Retina (tissue), 1 donor: ENCODE measurements around the gene BTBD9.
"Not testable (repeated sequence)": the region's sequence is repeated elsewhere in the genome, so short reads cannot be mapped to it uniquely, and the experiment has no call there.

Source experiments
- DNase-seq: peaks from one replicate; pipeline ENCODE4 v3.0.0-alpha.2; 2016

Gene BTBD9

DNA sequence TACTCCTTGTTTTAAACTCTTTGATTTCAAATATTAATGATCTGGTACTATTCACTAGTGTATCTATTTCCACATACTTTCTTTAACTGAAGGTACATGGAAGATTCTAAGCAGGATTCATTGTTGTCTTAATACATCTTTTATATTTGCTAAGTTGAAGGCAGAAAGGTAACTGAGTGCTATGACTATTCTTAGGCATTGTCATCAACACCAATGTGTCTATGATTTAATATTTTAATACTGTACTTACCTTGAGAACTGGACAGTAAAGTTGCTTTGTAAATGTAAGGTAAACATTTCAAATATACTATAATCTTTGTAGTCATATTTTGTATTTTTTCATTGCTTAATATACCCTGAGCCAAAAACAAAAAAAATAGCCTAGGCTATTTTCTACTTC lies 8.9 kb upstream of the BTBD9 start:
- DNase-seq, result no peak

- no peak for DNase-seq
Observed at GRCh38 chr6:38646166-38646878, 6.6 kb upstream of the BTBD9 start.

- no peak for DNase-seq
Observed at GRCh38 chr6:38644951-38645350, 5.2 kb upstream of the BTBD9 start.

DNA sequence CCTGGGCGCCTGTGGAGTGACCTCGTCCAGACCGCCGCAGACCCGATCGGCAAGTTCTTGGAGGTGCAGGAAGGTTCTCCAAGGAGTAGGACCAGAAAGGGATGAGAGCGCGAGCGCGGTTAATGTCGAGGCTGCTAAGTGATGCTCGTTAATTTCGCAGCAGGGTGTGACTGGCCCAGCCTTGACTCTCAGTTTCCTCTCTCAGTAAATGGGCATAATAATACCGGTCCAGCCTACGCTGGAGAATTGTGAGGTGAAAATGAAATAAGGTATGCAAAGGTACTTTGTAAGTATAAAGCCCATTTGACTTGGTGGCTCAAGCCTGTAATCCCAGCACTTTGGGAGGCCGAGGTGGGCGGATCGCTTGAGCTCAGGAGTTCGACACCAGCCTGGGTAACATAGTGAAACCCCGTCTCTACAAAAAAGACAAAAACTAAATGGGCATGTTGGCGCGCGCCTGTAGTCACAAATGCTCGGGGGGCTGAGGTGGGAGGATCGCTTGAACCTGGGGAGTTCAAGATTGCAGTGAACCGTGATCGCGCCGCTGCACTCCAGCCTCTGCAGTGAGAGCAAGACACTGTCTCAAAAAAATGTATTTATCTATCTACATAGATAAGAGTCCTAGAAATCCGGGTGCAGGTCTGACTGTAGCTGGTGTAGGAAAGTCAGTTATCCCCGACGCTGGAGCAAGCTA lies 634 bp upstream of the BTBD9 start:
- no peak for DNase-seq

DNA sequence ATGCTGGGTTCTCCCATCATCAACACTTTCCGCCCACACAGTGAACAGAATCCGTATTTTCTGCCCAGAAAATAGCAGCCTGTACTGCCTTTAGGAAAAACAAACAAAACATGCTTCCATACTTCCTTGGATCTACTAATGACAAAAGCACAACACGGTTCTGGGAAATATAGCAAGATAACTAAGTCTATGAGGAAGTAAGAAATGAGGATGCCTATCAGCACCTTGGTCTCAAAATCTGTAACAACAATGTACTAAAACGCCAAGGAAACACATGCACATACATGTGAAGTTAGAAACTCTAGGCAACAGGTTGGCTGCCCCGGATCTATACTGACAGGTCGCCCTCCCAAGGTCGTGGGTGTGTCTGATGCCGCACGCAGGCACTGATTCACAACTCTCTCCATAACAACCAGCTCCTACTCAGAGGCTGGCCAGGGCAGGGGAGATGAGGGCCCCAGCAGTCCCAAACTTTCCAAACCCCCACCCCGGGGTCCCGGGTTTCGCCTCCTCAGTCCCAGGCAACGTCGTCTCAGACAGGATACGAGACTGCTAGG lies 710 bp downstream of the BTBD9 start:
- DNase-seq, result no peak

GRCh38 chr6:38637756-38638155 lies 2.0 kb downstream of the BTBD9 start:
- DNase-seq, result no peak

DNA sequence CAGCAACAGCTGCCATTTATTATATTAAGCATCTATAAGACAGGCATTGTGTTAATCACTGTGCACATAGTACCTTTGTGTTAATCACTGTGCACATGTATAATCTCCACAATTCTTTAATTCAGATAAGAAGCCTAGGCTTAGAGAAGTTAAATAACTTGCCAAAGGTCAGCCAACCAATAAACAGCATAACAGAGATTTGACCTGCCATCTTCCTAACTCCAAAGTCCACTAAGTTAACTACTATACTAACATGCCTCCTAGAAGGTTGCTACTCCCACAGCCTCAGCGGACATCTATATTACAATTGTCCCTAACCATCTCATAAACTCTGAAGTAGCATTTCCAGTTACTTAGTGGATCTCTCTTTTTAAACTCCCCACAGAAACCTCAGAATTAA lies 3.7 kb downstream of the BTBD9 start:
- DNase-seq, result no peak

DNA sequence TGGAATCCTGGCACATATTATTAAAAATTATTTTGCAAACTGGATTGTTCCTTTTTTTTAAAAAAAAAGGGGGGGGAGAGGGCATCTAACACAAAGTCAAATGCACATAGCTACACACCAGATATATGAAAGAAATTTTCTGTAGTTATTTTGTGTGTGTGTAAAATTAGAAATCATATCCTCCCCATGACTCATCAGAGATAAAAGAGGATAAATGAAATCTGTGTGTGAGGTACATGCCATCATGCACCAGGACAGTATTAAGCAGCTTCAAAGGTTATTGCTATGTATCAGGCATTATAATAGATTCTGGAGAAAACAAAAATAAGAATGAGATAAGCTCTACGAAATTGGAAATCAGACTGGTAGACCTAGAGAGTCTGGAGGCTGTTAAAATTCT lies 5.2 kb downstream of the BTBD9 start:
- DNase-seq, result no peak

- DNase-seq, result no peak
Observed at GRCh38 chr6:38632490-38632889, 7.2 kb downstream of the BTBD9 start.

GRCh38 chr6:38631186-38631783 lies 8.4 kb downstream of the BTBD9 start:
- DNase-seq, result no peak

- no peak for DNase-seq
Observed at GRCh38 chr6:38625217-38625616, 14.5 kb downstream of the BTBD9 start.

DNA sequence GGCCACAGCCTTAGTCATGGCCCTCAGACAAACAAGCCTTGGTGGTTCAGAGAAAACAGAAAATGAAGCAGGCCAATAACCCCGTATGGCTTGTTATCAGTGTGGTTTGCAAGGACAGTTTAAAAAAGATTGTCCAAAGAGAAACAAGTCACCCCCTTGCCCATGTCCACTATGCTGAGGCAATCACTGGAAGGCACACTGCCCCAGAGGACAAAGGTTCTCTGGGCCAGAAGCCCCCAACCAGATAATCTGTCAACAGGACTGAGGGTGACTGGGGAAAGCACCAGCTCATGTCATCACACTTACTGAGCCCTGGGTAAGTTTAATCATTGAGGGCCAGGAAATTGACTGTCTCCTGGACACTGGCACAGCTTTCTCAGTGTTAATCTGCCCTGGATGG lies 20.4 kb downstream of the BTBD9 start:
- not testable (repeated sequence) for DNase-seq

DNA sequence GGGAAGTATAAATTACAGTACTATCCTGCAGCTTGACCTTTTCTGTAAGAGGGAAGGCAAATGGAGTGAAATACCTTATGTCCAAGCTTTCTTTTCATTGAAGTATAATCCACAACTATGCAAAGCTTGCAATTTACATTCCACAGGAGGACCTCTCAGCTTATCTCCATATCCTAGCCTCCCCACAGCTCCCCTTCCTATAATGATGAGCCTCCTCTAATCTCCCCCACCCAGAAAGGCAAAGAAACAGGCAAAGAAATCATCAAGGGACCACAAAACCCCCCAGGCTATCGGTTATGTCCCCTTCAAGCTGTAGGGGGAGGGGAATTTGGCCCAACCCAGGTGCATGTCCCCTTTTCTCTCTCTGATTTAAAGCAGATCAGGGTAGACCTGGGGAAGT lies 21.4 kb downstream of the BTBD9 start:
- DNase-seq, result not testable (repeated sequence)

GRCh38 chr6:38617856-38618255 lies 21.9 kb downstream of the BTBD9 start:
- no peak for DNase-seq

DNA sequence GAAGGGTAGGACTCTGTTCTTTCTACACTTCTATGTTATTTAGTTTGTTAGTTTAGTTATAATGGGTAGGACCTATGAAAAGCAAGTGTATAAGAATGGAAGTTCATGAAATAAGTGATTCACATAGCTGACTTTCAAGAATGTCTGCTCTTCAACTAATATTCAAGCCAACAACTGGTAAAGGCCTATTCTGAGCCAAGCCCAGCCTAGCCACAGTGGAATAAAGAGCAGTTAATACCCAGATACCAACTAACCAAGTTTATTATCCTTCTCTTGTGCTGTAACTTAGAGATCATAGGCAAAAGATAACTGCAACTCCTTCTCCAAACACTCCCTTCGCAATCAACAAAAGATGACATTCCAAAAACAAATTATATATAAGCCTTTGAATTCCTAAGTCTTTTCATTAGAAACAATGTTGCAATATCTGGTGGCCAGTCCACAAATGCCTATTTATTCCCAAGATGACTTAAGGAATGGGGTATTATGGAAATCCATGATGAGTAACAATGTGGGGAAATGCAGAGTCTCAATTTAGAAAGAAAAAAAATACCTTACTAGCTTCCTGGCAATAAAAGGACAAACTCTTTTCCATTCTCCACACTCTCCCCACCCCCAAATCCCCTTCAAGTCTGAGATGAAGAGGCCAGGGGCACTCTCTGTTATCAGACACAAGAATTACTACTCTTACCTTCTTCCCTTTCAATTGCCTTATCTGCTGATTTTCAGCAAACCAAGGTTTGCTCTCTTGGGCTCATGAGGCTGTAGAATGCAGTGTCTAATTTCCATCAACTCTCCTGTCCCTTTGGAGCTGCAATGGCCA lies 27.4 kb downstream of the BTBD9 start:
- no peak for DNase-seq

DNA sequence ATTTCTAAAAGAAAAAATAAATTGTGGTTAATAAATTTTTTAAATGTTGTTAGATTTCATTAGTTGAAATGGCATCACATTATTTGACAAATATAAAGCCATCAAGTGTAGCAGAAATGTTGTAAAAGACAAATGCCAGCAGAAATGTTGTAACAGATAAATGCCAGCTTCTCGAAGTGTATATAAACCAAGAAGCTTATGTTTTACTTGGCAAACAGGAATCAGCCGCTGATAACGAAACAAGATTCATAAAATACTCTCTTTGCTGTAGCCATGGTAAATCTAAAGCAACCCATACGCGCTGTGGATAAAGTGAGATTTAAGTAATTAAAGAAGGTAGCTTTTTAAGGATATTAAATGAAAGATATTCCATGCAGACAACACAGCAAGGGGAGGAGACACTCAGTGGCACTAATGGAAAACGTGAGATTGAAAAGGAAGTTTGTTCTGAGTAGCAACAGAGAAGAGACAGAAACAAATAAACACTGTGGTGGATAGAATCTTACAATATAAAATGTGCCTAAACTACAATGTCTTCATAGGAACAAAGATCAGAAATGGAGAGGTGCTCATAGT lies 29.6 kb downstream of the BTBD9 start:
- DNase-seq, result no peak

DNA sequence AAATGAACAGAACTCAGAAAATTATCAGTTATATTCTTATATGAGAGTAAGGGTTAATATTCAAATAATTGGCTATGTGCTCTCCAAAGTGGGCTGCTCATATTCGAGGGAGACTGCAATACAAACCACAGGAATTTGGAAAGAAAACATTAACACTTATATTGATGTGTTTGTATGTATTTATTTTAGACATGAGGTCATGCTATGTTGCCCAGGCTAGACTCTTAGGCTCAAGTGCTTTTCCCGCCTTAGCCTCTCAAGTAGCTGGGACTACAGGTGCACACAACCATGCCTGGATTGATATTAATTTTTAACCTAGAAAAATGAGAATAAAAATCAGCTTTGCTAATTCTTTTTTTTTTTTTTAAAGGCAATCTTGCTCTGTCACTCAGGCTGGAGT lies 35.0 kb downstream of the BTBD9 start:
- no peak for DNase-seq

DNA sequence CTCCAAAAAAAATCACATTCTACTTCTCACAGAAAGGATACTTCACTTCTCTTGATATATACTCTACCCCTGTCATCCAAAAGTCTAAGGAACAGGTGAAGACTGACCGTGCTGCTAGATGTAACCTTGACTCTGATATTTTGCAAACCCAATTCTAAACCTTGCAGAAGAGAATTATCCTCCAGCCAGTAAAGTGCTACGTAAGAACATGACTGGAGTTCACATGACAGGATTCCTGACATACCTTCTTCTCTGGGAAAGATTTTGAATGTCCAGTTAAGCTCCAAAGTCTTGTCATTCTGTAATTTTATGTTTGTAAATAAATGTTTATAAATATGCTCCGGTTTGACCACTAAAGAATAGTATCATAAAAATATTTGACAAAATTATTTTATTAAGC lies 35.8 kb downstream of the BTBD9 start:
- no peak for DNase-seq

GRCh38 chr6:38603496-38603895 lies 36.2 kb downstream of the BTBD9 start:
- DNase-seq, result no peak

- no peak for DNase-seq
Observed at GRCh38 chr6:38599966-38600550, 39.7 kb downstream of the BTBD9 start.

DNA sequence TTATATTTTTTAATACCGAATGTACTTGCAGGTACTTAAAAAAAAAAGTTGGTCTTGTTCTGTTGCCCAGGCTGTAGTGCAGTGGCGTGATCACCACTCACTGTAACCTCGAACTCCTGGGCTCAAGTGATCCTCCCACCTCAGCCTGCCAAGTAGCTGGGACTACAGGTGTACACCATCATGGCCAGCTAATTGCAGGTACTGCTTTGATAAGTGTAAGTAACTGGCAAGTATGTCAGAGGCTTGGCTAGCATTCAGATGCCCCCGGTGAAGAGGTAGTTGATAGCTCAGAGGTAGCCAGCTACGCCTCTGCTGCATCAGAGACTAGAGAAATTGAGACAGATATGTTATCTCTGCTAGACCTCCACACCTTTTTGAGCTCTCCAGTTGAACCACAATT lies 40.5 kb downstream of the BTBD9 start:
- DNase-seq, result no peak

- DNase-seq, result no peak
Observed at GRCh38 chr6:38593998-38594665, 45.6 kb downstream of the BTBD9 start.
